HepG2 (cell line): ENCODE measurements around the gene CYP19A1. TPM values are rescaled to one million over a fixed set of nuclear protein-coding genes. Genes with fewer than 3 reads are reported as not detected.

ENCODE experiments used
- ATF2 ChIP-seq: sonication (generic); formaldehyde crosslinking; IDR thresholded peaks from 2 replicates; pipeline ENCODE4 v1.4.0; 2020; ENCODE audit warnings: missing genetic modification reagents
- ATF7-NPFF ChIP-seq: sonication (generic); formaldehyde crosslinking; IDR thresholded peaks from 2 replicates; pipeline ENCODE4 v1.8.1; 2023; ENCODE audit warnings: mild to moderate bottlenecking, low read depth, missing genetic modification reagents, moderate library complexity
- CCAR2 ChIP-seq: fragments of 200-400 bp; formaldehyde crosslinking; optimal IDR thresholded peaks from 2 replicates; pipeline ENCODE3; 2018; ENCODE audit warnings: low read depth, mild to moderate bottlenecking, low read length, moderate library complexity
- HHEX ChIP-seq: IDR thresholded peaks from 2 replicates; pipeline ENCODE4 v1.6.1; 2016; ENCODE audit warnings: control low read depth
- HIC2 ChIP-seq: sonication (generic); formaldehyde crosslinking; IDR thresholded peaks from 2 replicates; pipeline ENCODE4 v1.9.0; 2022; ENCODE audit warnings: low read depth, missing genetic modification reagents
- HMGXB4 ChIP-seq, 2 experiments: sonication (generic) in 1 of 2; formaldehyde crosslinking in 1 of 2; IDR thresholded peaks; 2 replicates each; pipeline versions ENCODE4 v1.4.0 to v1.6.1; 2018 to 2020; ENCODE audit warnings: missing genetic modification reagents in 2 of 2, borderline replicate concordance in 1 of 2, low read depth in 1 of 2, mild to moderate bottlenecking in 1 of 2, missing biosample characterization in 1 of 2
- PITX1 ChIP-seq: sonication (generic); formaldehyde crosslinking; IDR thresholded peaks from 2 replicates; pipeline ENCODE4 v1.5.1; 2020; ENCODE audit warnings: mild to moderate bottlenecking, missing genetic modification reagents
- YEATS4 ChIP-seq: sonication (generic); formaldehyde crosslinking; IDR thresholded peaks from 2 replicates; pipeline ENCODE4 v1.4.0; 2020; ENCODE audit warnings: missing genetic modification reagents, borderline replicate concordance
- ZFY ChIP-seq: sonication (generic); formaldehyde crosslinking; IDR thresholded peaks from 2 replicates; pipeline ENCODE4 v1.4.0; 2020; ENCODE audit warnings: missing genetic modification reagents
- ZNF280D ChIP-seq: sonication (generic); formaldehyde crosslinking; IDR thresholded peaks from 2 replicates; pipeline ENCODE4 v1.5.1; 2020; ENCODE audit warnings: mild to moderate bottlenecking, missing genetic modification reagents
- ZSCAN31 ChIP-seq: sonication (generic); formaldehyde crosslinking; IDR thresholded peaks from 2 replicates; pipeline ENCODE4 v1.5.0; 2020; ENCODE audit warnings: low read depth, mild to moderate bottlenecking, missing genetic modification reagents
- polyA plus RNA-seq, 8 experiments: library from polyadenylated mRNA; depleted of rRNA in 3 of 8; stranded (reverse) in 7 of 8; unstranded in 1 of 8; fragments of >200 nt; fragmentation: Illumina TruSeq in 4 of 8; extraction: Trizol in 4 of 8; gene quantifications; 2 replicates each; pipeline versions ENCODE4 v1.2.1 to v1.2.3, GENCODE V29; 2011 to 2016; ENCODE audit warnings: low read depth in 4 of 8, missing spikeins in 1 of 8, mixed read lengths in 1 of 8; ENCODE audit not compliant: insufficient read depth in 1 of 8
- total RNA-seq, 5 experiments: library from RNA; depleted of rRNA; stranded (reverse); fragments of >200 nt; fragmentation: Illumina TruSeq; extraction: Trizol; gene quantifications; 2 replicates each; pipeline ENCODE4 v1.2.3, GENCODE V29; 2016; ENCODE audit warnings: low read depth in 1 of 5

CYP19A1 gene
- total and polyA plus RNA-seq, 2 of the 13 experiments (the other 11 are each of a cell fraction or from before 2014, with no cell fraction given) = 10.9 to 23.0 TPM

GRCh38 chr15:51299187-51300015, 39.0 kb downstream of the CYP19A1 start (continued):
- TF ChIP-seq HMGXB4 (CRISPR knock-in tag; IDR thresholded peaks at IDR 0.05; ENCODE audit: borderline replicate concordance in 1 of 2, low read depth in 1 of 2) (0 out of 4 replicates have a peak, but pooled peaks of 1 of the 2 experiments have one; percentile 24), ATF7-NPFF (CRISPR knock-in tag) (0 out of 2 replicates have a peak, but pooled peaks have one; percentile 52), ATF2 (CRISPR knock-in tag) (peak; percentile 26; the same call in 1 of the 2 replicates), ZSCAN31 (CRISPR knock-in tag) (peak; percentile 71), CCAR2 (no peak), HHEX (CRISPR knock-in tag) (peak; percentile 85), HIC2 (CRISPR knock-in tag) (peak; percentile 39; the same call in 1 of the 2 replicates), YEATS4 (CRISPR knock-in tag) (peak; percentile 40; the same call in 1 of the 2 replicates), ZFY (no peak), PITX1 (CRISPR knock-in tag) (peak; percentile 69; the same call in 1 of the 2 replicates), ZNF280D (0 out of 2 replicates have a peak, but pooled peaks have one; percentile 71)
